GM12872 (cell line): ENCODE measurements around the gene BCAS1.

Source experiments
- CTCF ChIP-seq: IDR thresholded peaks from 3 replicates; pipeline ENCODE4 v1.5.1; 2011; ENCODE audit warnings: low read depth, mild to moderate bottlenecking, low read length, moderate library complexity; ENCODE audit not compliant: insufficient read depth

Gene BCAS1

DNA sequence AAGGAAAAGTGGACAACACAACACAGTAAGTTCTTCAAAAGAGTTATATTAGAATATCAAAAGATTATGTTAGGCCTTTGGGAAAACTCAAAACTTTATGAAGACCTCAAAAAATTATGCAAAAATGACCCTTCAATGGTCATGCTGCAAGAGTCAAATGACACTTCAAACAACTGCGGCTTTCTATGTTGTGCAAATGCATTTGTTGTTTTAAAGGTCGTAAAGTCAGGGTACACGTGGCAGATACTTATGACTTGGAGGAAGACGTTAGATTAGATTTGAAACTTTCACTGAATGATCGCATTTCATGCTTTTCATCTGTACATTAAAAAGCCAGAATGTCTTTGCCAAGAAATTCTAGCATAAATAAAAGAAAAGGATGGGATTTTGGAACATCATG is 31.4 kb downstream of the BCAS1 start:
- no peak for TF ChIP-seq CTCF

DNA sequence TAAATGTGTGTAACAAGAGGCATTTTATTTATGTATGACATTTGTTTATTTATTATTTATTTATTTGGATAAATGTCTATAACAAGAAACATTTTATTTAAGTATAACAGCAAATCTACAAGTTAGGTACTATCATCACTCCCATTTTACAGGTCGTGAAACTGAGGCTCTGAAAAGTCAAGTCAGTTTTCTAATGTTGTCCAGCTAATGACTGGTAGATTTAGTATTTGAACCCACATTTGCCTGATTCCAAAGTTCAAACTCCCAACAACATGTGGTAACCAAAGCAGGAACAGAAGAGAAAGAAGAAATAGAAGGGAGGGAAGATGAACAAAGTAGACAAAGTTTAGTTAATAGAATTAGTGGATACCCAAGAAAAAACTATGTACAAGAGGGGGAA is 32.9 kb downstream of the BCAS1 start:
- no peak for TF ChIP-seq CTCF

- no peak for TF ChIP-seq CTCF
Observed at GRCh38 chr20:54029643-54030042, 40.8 kb downstream of the BCAS1 start.

DNA sequence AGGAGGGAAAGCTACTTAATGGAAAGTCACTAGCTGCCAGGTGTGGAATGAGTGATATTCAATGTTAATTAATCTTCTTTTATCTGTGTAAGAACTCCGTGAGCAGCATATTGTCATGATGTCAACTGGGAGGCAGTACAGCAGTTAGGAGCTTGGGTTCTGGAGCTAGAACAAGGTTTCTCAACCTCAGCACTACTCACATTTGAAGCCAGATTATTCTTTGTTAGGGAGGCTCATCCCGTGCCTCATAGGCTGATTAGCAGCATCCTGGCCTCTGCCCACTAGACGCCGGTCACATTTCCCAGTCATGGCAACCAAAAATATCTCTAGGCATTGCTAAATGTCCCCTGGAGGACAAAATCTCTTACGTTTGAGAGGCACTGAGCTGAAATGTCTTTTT is 41.2 kb downstream of the BCAS1 start:
- no peak for TF ChIP-seq CTCF

GRCh38 chr20:54028276-54029011 is 42.0 kb downstream of the BCAS1 start:
- TF ChIP-seq CTCF: no peak

GRCh38 chr20:54027704-54028103 is 42.7 kb downstream of the BCAS1 start:
- TF ChIP-seq CTCF: no peak

- no peak for TF ChIP-seq CTCF
Observed at GRCh38 chr20:54026295-54027064, 43.9 kb downstream of the BCAS1 start.
